ENCODE measurements around the gene IMPDH2. TPM values are rescaled to one million over a fixed set of nuclear protein-coding genes. Genes with fewer than 3 reads are reported as not detected.
A peak's percentile ranks its signal among the peaks of the same experiment; 100 is the strongest.

The IMPDH2 gene
- total RNA-seq, 1 donor from 2014 or later, result 206 TPM

DNA sequence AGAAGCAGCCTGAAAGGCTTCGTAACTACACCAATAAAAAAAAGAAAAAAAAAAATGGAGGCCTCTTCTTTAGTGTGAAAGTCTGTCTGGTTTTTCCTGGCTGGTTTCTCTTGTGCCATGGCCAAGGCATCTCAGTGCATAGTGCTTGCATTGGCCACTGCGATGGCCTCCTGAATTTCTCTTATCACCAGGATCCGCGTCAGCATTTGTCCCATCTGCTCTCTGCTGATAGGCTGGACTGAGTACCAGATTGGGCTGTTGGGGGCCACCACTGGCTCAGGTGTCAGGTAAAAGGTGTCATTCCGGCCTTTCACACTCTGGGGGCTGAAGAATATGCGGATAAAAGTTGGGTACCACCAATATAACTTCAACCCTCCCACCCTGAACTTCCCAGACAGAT is 1.1 kb upstream of the IMPDH2 start:
- Mint-ChIP-seq H3K27me3 (no peaks in the 10 kb centered on the region), H3K4me1 (ENCODE audit: low read depth) (peaks cover 9% of the 10 kb centered on the region), H3K27ac (no peak overlapping the region), H3K36me3 (ENCODE audit: insufficient read depth) (peaks cover 16% of the 10 kb centered on the region), H3K4me3 (ENCODE audit: low read depth) (no peak overlapping the region), H3K9me3 (ENCODE audit: low read depth) (no peaks in the 10 kb centered on the region)
- no peak for DNase-seq (ENCODE audit: low spot score, unreplicated experiment)
- TF ChIP-seq, protein P1, sequence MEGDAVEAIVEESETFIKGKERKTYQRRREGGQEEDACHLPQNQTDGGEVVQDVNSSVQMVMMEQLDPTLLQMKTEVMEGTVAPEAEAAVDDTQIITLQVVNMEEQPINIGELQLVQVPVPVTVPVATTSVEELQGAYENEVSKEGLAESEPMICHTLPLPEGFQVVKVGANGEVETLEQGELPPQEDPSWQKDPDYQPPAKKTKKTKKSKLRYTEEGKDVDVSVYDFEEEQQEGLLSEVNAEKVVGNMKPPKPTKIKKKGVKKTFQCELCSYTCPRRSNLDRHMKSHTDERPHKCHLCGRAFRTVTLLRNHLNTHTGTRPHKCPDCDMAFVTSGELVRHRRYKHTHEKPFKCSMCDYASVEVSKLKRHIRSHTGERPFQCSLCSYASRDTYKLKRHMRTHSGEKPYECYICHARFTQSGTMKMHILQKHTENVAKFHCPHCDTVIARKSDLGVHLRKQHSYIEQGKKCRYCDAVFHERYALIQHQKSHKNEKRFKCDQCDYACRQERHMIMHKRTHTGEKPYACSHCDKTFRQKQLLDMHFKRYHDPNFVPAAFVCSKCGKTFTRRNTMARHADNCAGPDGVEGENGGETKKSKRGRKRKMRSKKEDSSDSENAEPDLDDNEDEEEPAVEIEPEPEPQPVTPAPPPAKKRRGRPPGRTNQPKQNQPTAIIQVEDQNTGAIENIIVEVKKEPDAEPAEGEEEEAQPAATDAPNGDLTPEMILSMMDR (IDR thresholded peaks at IDR 0.05; ENCODE audit: unreplicated experiment), result no peak

- no peaks in the 10 kb centered on the region for H3K9me3 Mint-ChIP-seq (ENCODE audit: low read depth)
- peak overlapping the region; percentile 97 for H3K27ac Mint-ChIP-seq
- peaks cover 15% of the 10 kb centered on the region for H3K36me3 Mint-ChIP-seq (ENCODE audit: insufficient read depth)
- H3K4me3 Mint-ChIP-seq (ENCODE audit: low read depth), result peak overlapping the region; percentile 84
- DNase-seq (ENCODE audit: low spot score, unreplicated experiment), result no peak
- H3K4me1 Mint-ChIP-seq (ENCODE audit: low read depth), result peaks cover 9% of the 10 kb centered on the region
- TF ChIP-seq, protein P1 (IDR thresholded peaks at IDR 0.05; ENCODE audit: unreplicated experiment), result no peak
- H3K27me3 Mint-ChIP-seq, result no peaks in the 10 kb centered on the region
Measured at GRCh38 chr3:49029563-49029884, 326 bp upstream of the IMPDH2 start.

DNA sequence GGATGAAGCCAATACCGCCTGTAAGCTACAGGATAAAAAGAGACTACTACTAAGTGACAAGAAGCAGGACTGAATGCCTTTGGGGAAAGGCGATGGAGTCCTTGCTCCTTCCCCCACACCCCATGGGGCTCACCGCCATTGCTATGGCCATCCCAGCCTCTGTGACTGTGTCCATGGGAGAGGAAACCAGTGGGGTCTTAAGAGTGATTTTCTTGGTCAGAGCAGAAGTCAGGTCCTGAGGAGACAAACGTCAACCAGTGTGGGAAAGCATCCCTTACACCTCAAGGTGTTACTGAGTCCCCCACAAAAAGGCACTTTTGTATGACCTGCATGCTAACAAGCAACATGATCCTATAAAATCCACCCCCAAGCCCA is 913 bp downstream of the IMPDH2 start:
- Mint-ChIP-seq H3K36me3 (ENCODE audit: insufficient read depth) (peaks cover 19% of the 10 kb centered on the region), H3K4me3 (ENCODE audit: low read depth) (peak overlapping the region; percentile 84), H3K27ac (peak overlapping the region; percentile 97), H3K9me3 (ENCODE audit: low read depth) (no peaks in the 10 kb centered on the region), H3K27me3 (no peaks in the 10 kb centered on the region), H3K4me1 (ENCODE audit: low read depth) (peaks cover 10% of the 10 kb centered on the region)
- TF ChIP-seq, protein P1 (IDR thresholded peaks at IDR 0.05; ENCODE audit: unreplicated experiment), result no peak
- DNase-seq (ENCODE audit: low spot score, unreplicated experiment), result no peak

GRCh38 chr3:49027634-49028033 is 1.6 kb downstream of the IMPDH2 start:
- Mint-ChIP-seq H3K27ac (no peak overlapping the region), H3K4me3 (ENCODE audit: low read depth) (no peak overlapping the region), H3K27me3 (no peaks in the 10 kb centered on the region), H3K4me1 (ENCODE audit: low read depth) (peaks cover 16% of the 10 kb centered on the region), H3K9me3 (ENCODE audit: low read depth) (no peaks in the 10 kb centered on the region), H3K36me3 (ENCODE audit: insufficient read depth) (peaks cover 21% of the 10 kb centered on the region)
- DNase-seq (ENCODE audit: low spot score, unreplicated experiment), result no peak
- TF ChIP-seq, protein P1 (IDR thresholded peaks at IDR 0.05; ENCODE audit: unreplicated experiment), result no peak

DNA sequence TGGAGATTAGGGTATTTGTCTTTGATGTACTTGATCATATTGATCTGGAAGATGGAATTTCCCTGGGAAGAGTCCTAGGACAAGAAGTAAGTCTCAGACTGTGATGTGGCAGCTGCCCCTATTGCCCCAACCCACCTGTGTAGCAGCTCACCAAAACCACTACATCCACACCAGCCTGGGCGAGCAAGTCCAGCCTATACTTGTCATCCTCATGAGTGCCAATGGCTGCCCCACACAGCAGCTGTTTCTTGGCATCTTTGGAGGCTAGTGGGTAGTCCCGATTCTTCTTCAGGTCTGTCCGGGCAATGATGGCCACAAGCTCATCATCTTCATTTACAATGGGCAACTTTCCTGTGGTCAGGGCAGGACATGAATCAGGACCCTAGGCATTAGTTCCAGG is 2.7 kb downstream of the IMPDH2 start:
- Mint-ChIP-seq H3K36me3 (ENCODE audit: insufficient read depth) (peaks cover 18% of the 10 kb centered on the region), H3K9me3 (ENCODE audit: low read depth) (no peaks in the 10 kb centered on the region), H3K27ac (no peak overlapping the region), H3K27me3 (no peaks in the 10 kb centered on the region), H3K4me3 (ENCODE audit: low read depth) (no peak overlapping the region), H3K4me1 (ENCODE audit: low read depth) (peaks cover 19% of the 10 kb centered on the region)
- TF ChIP-seq, protein P1 (IDR thresholded peaks at IDR 0.05; ENCODE audit: unreplicated experiment), result no peak
- no peak for DNase-seq (ENCODE audit: low spot score, unreplicated experiment)
